Heart left ventricle (tissue), 16 donors: ENCODE data around the gene EFHD1. TPM values are rescaled to one million over a fixed set of nuclear protein-coding genes. Genes with fewer than 3 reads are reported as not detected.
A peak's percentile ranks its signal among the peaks of the same experiment; 100 is the strongest.

Experiments
- ATAC-seq, 4 donors: fragments of 200-7000 bp; cut with Tn5 transposase; one replicate each; pipeline ENCODE4 v1.9.1; 2020 to 2022; ENCODE audit warnings: moderate library complexity in 4 of 4, mild to moderate bottlenecking in 3 of 4, moderate number of reproducible peaks in 1 of 4
- DNase-seq, 5 donors: peaks; one replicate each; pipeline ENCODE4 v3.0.0-alpha.2; 2020
- H3K27ac ChIP-seq, 12 donors: fragments of 200-600 bp; sonication (generic) in 4 of 12; one replicate each; pipeline versions ENCODE4 v1.5.0 to v1.8.0; 2016 to 2022; ENCODE audit warnings: mild to moderate bottlenecking in 2 of 12
- H3K27me3 ChIP-seq, 9 donors: fragments of 200-600 bp; sonication (generic) in 2 of 9; one replicate each; pipeline versions ENCODE4 v1.5.1 to v1.8.0; 2016 to 2022; ENCODE audit warnings: mild to moderate bottlenecking in 3 of 9
- H3K36me3 ChIP-seq, 9 donors: fragments of 200-600 bp; sonication (generic) in 2 of 9; one replicate each; pipeline versions ENCODE4 v1.5.0 to v1.8.0; 2018 to 2022; ENCODE audit warnings: mild to moderate bottlenecking in 2 of 9
- H3K4me1 ChIP-seq, 12 donors: fragments of 200-600 bp; sonication (generic) in 4 of 12; one replicate each; pipeline versions ENCODE4 v1.5.0 to v1.8.0; 2016 to 2022; ENCODE audit warnings: mild to moderate bottlenecking in 3 of 12
- H3K4me3 ChIP-seq, 12 donors: fragments of 200-600 bp; sonication (generic) in 4 of 12; one replicate each; pipeline versions ENCODE4 v1.5.0 to v1.8.0; 2017 to 2022; ENCODE audit warnings: mild to moderate bottlenecking in 9 of 12, moderate library complexity in 4 of 12
- H3K9me3 ChIP-seq, 12 donors: fragments of 200-600 bp; sonication (generic) in 4 of 12; one replicate each; pipeline versions ENCODE4 v1.5.0 to v1.8.0; 2016 to 2022; ENCODE audit warnings: mild to moderate bottlenecking in 1 of 12
- CTCF ChIP-seq, 12 donors: fragments of 200-600 bp; sonication (generic) in 4 of 12; IDR thresholded peaks; one replicate each; pipeline versions ENCODE4 v1.5.0 to v1.8.0; 2018 to 2022; ENCODE audit warnings: antibody characterized with exemption in 12 of 12, mild to moderate bottlenecking in 5 of 12
- POLR2A ChIP-seq, 2 donors: fragments of 450-650 bp; IDR thresholded peaks; one replicate each; pipeline ENCODE4 v1.6.1; 2017; ENCODE audit warnings: antibody characterized with exemption in 2 of 2, mild to moderate bottlenecking in 2 of 2, moderate library complexity in 2 of 2
- WGBS, 4 donors: extraction: QIAGEN DNeasy Blood & Tissue Kit in 2 of 4; methylation state at CpG; one replicate each; pipeline versions ENCODE4 v1.1.5 to v1.1.7; 2013 to 2018; 5-methylcytosine and 5-hydroxymethylcytosine counted together
- intact Hi-C, 10 donors: fragments of 100-400 bp; cut with DNase I; formaldehyde crosslinking; loops; one replicate each; pipeline versions ENCODE4 v1.11.1 to v1.14.2; 2022
- polyA plus RNA-seq, 2 donors: library from polyadenylated mRNA; stranded (reverse); fragments of 200-250 nt; gene quantifications; one replicate each; pipeline ENCODE4 v1.2.3, GENCODE V29; 2013
- total RNA-seq, 9 donors: library from RNA; depleted of rRNA in 2 of 9; stranded (reverse); fragments of >200 nt in 2 of 9; fragmentation: NEBNext Ultra II Directional in 3 of 9; extraction: Animal tissue kit (Norgen Biotek cat#: 25700) in 3 of 9; gene quantifications; one replicate each; pipeline versions ENCODE4 v1.1.0 to v1.2.4, GENCODE V29; 2016 to 2023
- donor health status: ischemic (EF 13 %, LVEDD 7.1; RV severe dilation, severe dysfunction).
- donor health status: healthy with polysubstance abuse.
- donor health status: DM: no; HTN: yes; CAD: no.
- donor health status: DM: no; HTN: no; CAD: no.
- donor health status: ischemic (EF 25% LVEDD 6.9; RV normal size, moderate dysfunction).
- donor health status: ischemic (EF 25% LVEDD 5.7; RV mildly dilated, moderate dysfunction).
- donor health status: healthy.
- donor health status: DM: yes; HTN: yes; CAD: no.
- donor health status: ischemic (EF 35%, LVEDD 5.7; RV mildly dilated, moderate dysfunction).
- donor health status: nonischemic (EF 11% LVEDD 7.7; RV severe dilation, severe dysfunction).
- donor health status: DM: yes; HTN: yes; CAD: no.
- donor health status: PGD.
- donor health status: ischemic (EF 29% LVEDD 5.4; RV normal size, mild dysfunction).
- donor health status: nonischemic (EF 23%, LVEDD 6.1; RV moderate dilation, normal function).

EFHD1 gene
- total and polyA plus RNA-seq, 11 donors, result 9.0 to 44.8 (median 20.7) TPM

GRCh38 chr2:232636788-232637420 lies 3.5 kb downstream of the EFHD1 start:
- H3K9me3 ChIP-seq, result no peaks in the 10 kb centered on the region
- H3K4me3 ChIP-seq, result no peak overlapping the region
- TF ChIP-seq CTCF (IDR thresholded peaks at IDR 0.05) (no peak), POLR2A (IDR thresholded peaks at IDR 0.05) (no peak)
- whole genome bisulfite sequencing, 4 donors, result 72 to 80% (median 75%) methylated on average over 16 of the region's 16 CpGs
- intact Hi-C loops, result no loop called here
- H3K27ac ChIP-seq, result peak overlapping the region in 2 of 12 donors; percentile 24 to 44
- ATAC-seq, result no peak
- no peaks in the 10 kb centered on the region for H3K36me3 ChIP-seq
- peaks cover 0 to 39% (median 0%) of the 10 kb centered on the region in 9 donors for H3K27me3 ChIP-seq
- peak in 1 of 5 donors; percentile 38 for DNase-seq
- H3K4me1 ChIP-seq, result peaks cover 0 to 35% (median 15%) of the 10 kb centered on the region in 12 donors

GRCh38 chr2:232637866-232638583 lies 4.6 kb downstream of the EFHD1 start:
- no peak for TF ChIP-seq POLR2A (IDR thresholded peaks at IDR 0.05)
- DNase-seq, result no peak
- 58 to 68% (median 61%) methylated on average over 11 of the region's 11 CpGs for WGBS, 4 donors
- ATAC-seq, result no peak
- H3K4me3 ChIP-seq, result peak overlapping the region in 2 of 12 donors; percentile 11 to 32
- no peaks in the 10 kb centered on the region for H3K9me3 ChIP-seq
- peaks cover 0 to 28% (median 0%) of the 10 kb centered on the region in 9 donors for H3K27me3 ChIP-seq
- H3K4me1 ChIP-seq, result peaks cover 0 to 26% (median 11%) of the 10 kb centered on the region in 12 donors
- intact Hi-C loops, result no loop called here
- H3K36me3 ChIP-seq, result no peaks in the 10 kb centered on the region
- H3K27ac ChIP-seq, result peak overlapping the region in 7 of 12 donors; percentile 14 to 46 (median 25)

GRCh38 chr2:232641153-232641848 lies 7.9 kb downstream of the EFHD1 start:
- Histone ChIP-seq H3K4me1 (peaks cover 0 to 13% (median 0%) of the 10 kb centered on the region in 12 donors), H3K9me3 (no peaks in the 10 kb centered on the region), H3K27me3 (no peaks in the 10 kb centered on the region), H3K36me3 (no peaks in the 10 kb centered on the region), H3K4me3 (no peak overlapping the region), H3K27ac (no peak overlapping the region)
- TF ChIP-seq POLR2A (IDR thresholded peaks at IDR 0.05) (no peak), CTCF (IDR thresholded peaks at IDR 0.05) (no peak)
- DNase-seq (no peak), ATAC-seq (no peak)
- 93 to 95% (median 94%) methylated on average over 10 to 11 of the region's 11 CpGs for WGBS, 4 donors
- intact Hi-C loops, result no loop called here

GRCh38 chr2:232643147-232643425 lies 9.7 kb downstream of the EFHD1 start:
- ATAC-seq (no peak), DNase-seq (no peak)
- H3K36me3 ChIP-seq, result no peaks in the 10 kb centered on the region
- intact Hi-C loops, result no loop called here
- H3K4me3 ChIP-seq, result no peak overlapping the region
- peaks cover 0 to 11% (median 1%) of the 10 kb centered on the region in 12 donors for H3K4me1 ChIP-seq
- H3K27ac ChIP-seq, result no peak overlapping the region
- H3K9me3 ChIP-seq, result no peaks in the 10 kb centered on the region
- H3K27me3 ChIP-seq, result no peaks in the 10 kb centered on the region
- 61 to 78% (median 63%) methylated on average over 3 of the region's 3 CpGs for WGBS, 4 donors
- TF ChIP-seq CTCF (IDR thresholded peaks at IDR 0.05), result no peak
- TF ChIP-seq POLR2A (IDR thresholded peaks at IDR 0.05), result no peak
